CD4-positive, alpha-beta T cell treated with Interferon gamma for 1 hour (primary cell): Measurements from ENCODE around the gene DSCAM.

Source experiments
- DNase-seq: peaks from one replicate; pipeline ENCODE4 v3.0.0-alpha.2; 2020

Gene DSCAM

GRCh38 chr21:40425981-40426380 is 421.0 kb downstream of the DSCAM start:
- no peak for DNase-seq

GRCh38 chr21:40422896-40423635 is 423.9 kb downstream of the DSCAM start:
- no peak for DNase-seq

- no peak for DNase-seq
Observed at GRCh38 chr21:40421121-40421520, 425.8 kb downstream of the DSCAM start.

- DNase-seq = no peak
Observed at GRCh38 chr21:40416572-40416971, 430.4 kb downstream of the DSCAM start.

GRCh38 chr21:40408561-40408960 is 438.4 kb downstream of the DSCAM start:
- DNase-seq = no peak

- DNase-seq = no peak
Observed at GRCh38 chr21:40404396-40404800, 442.6 kb downstream of the DSCAM start.

- no peak for DNase-seq
Observed at GRCh38 chr21:40402884-40403582, 443.9 kb downstream of the DSCAM start.

GRCh38 chr21:40395732-40396131 is 451.2 kb downstream of the DSCAM start:
- no peak for DNase-seq

GRCh38 chr21:40393066-40393465 is 453.9 kb downstream of the DSCAM start:
- no peak for DNase-seq

GRCh38 chr21:40388046-40388445 is 458.9 kb downstream of the DSCAM start:
- DNase-seq = no peak

GRCh38 chr21:40386981-40387747 is 459.8 kb downstream of the DSCAM start:
- no peak for DNase-seq

- DNase-seq = no peak
Observed at GRCh38 chr21:40386294-40386911, 460.6 kb downstream of the DSCAM start.

GRCh38 chr21:40385883-40386282 is 461.1 kb downstream of the DSCAM start:
- DNase-seq = no peak

- no peak for DNase-seq
Observed at GRCh38 chr21:40383951-40384350, 463.0 kb downstream of the DSCAM start.

GRCh38 chr21:40381111-40381510 is 465.8 kb downstream of the DSCAM start:
- DNase-seq = no peak

- DNase-seq = no peak
Observed at GRCh38 chr21:40379881-40380810, 466.8 kb downstream of the DSCAM start.

GRCh38 chr21:40377135-40377534 is 469.8 kb downstream of the DSCAM start:
- no peak for DNase-seq

GRCh38 chr21:40373761-40374160 is 473.2 kb downstream of the DSCAM start:
- no peak for DNase-seq

GRCh38 chr21:40372506-40372905 is 474.5 kb downstream of the DSCAM start:
- no peak for DNase-seq

GRCh38 chr21:40371329-40371728 is 475.6 kb downstream of the DSCAM start:
- no peak for DNase-seq

- no peak for DNase-seq
Observed at GRCh38 chr21:40356644-40357043, 490.3 kb downstream of the DSCAM start.

GRCh38 chr21:40355076-40355475 is 491.9 kb downstream of the DSCAM start:
- no peak for DNase-seq
